Fibroblast of skin of left biceps (primary cell): Measurements from ENCODE around the gene LRRC8A.

Experiments
- DNase-seq, 2 experiments: peaks; one replicate each; pipeline ENCODE4 v3.0.0-alpha.2; 2013; ENCODE audit warnings: low read depth in 2 of 2

Gene LRRC8A

DNA sequence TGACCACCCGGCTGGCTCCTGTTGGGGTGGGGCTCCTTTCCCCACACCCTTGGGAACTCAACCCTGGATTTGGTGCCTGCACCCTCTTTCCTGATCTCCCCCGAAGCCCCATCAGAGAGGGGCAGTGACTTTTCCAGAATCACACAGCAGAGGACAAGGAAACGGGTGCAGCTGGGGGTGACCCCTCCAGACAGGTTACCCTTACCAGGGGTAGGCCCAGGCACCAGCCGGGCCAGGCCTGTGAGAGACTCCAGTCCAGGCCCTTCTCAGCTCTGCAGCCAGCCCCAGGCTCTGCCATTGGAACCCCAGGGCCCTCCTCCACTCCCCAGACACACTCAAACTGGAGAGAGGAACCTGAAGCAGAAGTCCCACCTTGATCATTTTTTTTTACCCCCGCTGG is 19.9 kb downstream of the LRRC8A start:
- no peak for DNase-seq

DNA sequence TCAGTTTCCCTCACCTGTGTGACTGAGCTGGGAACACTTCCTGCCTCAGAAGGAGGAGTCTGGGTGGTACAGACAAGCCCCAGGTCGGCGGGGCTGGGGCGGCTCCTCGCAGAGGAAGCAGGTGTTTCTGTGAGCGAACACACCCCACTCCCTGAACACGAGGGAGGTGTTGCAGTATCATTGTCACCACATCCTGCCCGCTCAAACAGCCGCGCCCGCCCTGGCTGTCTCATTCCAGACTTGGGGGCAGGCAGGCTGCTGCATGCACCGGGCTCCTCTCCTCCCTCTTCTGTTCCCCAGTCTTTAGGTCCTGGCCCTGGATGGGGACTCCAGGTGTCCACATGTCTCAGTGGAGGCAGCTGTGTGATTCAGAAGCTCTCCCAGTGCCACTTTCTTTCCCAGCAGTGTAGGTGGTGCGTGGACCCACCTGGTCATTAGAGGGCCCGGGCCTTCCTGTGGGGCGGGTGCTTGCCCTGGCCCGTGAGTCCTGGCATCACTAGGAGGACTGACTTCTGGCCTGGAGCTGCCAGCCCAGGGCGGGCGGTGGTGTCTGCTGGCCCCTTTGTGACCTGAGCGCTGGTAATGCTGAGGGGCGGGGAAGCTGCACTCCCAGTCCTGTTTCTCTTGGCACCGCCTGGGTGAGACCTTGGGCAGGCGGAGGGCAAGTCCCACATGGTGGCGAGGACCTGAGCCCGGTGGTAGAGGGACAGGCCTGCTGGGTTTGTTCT is 20.6 kb downstream of the LRRC8A start:
- DNase-seq, result no peak

DNA sequence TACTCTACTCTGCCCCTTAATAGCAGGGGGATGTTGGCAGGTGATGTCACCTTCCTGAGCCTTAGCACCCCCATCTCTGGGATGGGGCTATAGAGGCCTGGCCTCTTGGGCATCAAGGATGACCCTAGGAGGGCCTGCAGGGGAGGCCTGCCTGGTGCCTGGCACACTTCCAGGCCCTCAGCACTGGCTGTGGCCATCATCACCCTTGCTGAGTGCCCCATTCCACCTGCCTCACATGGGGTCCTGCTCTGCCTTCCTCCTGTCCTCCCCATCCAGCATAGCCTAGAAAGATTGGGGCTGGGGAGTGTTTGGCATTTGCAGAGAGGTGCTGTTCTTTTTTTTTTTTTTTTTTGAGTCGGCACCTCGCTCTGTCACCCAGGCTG is 21.1 kb downstream of the LRRC8A start:
- no peak for DNase-seq

DNA sequence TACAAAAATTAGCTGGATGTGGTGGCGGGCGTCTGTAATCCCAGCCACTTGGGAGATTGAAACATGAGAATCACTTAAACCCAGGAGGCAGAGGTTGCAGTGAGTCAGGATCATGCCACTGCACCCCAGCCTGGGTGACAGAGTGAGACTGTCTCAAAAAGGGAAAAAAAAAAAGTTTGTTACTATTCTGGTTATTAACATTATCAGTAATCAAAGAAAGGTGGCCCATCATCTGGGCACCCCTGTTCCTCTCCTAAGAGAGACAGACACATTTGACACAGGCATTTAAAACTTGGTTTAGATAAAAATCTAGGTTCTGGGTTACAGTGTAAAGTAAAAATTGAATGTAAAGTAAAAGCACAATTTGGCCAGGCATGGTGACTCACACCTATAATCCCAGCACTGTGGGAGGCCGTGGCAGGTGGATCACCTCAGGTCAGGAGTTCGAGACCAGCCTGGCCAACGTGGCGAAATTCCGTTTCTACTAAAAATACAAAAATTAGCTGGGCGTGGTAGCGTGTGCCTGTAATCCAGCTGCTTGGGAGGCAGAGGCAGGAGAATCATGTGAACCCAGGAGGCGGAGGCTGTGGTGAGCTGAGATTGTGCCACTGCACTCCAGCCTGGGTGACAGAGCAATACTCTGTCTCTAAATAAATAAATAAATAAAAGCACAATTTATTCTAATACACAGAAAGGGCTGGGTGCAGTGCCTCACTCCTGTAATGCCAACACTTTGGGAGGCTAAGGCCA is 22.1 kb downstream of the LRRC8A start:
- DNase-seq, result no peak

DNA sequence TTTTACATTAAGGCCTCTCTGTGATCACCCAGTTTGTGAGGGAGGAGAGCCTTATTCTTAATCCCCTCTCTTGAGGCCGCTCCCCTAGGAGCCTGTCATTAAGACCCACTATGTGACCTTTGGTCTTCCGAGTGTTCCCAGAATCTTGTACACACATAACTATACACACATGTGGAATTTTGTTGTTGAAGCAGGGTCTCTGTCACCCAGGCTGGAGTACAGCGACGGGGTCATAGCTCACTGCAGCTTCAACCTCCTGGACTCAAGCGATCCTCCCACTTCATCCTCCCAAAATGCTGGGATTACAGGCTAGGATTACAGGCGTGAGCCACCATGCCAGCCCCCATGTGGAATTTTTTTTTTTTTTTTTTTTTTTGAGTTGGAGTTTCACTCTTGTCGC is 24.0 kb downstream of the LRRC8A start:
- DNase-seq, result no peak

DNA sequence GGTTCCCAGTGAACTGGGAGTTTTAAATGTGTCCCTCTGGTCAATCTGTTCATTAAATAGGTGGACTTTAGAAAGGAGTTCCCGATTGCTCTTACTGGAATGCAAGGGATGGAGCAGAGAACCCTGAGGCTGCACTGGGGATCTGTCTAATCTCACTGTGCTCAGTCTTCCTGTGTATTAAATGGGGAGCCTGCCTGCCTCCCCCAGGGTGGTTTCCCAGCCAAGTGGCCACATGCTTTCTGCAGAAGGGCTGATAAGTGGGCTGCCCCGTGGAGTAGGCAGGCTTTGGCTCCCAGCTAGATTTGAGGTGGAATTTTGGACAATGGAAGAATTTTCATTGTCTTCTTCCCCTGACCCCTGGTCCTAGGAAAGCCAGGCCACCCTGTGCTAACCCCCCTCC is 24.8 kb downstream of the LRRC8A start:
- no peak for DNase-seq

DNA sequence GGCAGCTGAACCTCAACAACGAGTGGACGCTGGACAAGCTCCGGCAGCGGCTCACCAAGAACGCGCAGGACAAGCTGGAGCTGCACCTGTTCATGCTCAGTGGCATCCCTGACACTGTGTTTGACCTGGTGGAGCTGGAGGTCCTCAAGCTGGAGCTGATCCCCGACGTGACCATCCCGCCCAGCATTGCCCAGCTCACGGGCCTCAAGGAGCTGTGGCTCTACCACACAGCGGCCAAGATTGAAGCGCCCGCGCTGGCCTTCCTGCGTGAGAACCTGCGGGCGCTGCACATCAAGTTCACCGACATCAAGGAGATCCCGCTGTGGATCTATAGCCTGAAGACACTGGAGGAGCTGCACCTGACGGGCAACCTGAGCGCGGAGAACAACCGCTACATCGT is 26.4 kb downstream of the LRRC8A start:
- DNase-seq, result no peak

DNA sequence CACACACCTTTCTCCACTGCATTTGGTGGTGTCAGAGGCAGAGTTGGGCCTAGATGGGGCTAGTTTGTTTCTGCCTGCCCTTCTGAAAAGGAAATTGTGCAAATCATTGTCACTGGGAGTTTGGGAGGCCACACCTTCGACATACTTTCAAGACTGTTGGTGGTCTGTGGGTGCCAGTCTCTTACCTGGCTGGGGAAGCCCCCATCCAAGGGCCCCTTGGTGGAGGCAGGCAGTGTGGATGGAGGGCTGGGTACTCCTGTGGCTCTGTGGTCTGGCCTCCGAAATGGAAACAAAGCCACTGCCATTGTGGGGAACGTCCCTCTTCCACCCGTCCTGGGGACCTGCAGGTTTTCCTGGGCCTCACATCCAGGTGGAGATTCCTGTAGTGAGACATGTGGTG is 27.9 kb downstream of the LRRC8A start:
- no peak for DNase-seq

DNA sequence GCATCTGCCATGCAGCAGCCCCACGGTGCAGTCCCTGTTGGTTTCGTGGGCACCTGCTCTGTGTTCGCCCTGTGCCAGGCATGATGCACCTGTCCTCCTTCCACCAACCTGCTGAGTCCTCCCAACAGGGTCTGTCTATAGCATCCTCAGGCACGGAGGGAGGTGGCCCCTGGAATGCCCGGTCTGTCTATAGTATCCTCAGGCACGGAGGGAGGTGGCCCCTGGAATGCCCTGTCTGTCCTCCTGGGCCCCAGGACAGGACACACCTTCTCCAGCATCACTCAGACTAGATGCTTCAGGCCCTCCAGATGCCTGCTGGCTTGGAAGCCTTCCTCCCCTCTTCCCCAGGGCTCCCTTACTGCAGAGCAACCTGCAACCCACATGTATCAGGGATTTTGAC is 29.0 kb downstream of the LRRC8A start:
- no peak for DNase-seq

DNA sequence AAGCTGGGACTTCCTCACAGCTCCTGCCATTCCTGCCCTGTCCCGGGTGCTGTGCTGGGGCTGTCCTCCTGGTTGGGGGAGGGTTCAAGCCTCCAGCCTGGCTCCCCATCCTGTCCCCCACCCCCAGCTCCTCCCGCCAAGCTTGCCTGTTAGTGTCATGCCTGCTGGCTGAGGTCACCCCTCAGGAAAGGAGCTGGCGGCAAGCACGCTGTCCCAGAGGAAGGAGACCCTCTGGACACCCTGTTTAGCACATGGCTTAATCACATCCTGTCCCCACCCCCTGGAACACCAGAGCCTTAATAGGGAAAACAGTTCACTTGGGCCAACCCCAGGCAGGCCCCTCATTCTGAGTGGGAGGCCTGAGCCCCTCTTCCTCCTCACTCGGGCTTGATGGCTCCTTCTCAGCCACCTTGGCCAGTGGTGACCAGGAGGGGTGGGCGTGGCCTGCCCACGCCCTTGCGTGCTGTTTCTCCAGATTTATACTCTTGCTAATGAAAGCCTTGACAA is 29.6 kb downstream of the LRRC8A start:
- DNase-seq, result peak in 1 of 2 experiments; percentile 41

DNA sequence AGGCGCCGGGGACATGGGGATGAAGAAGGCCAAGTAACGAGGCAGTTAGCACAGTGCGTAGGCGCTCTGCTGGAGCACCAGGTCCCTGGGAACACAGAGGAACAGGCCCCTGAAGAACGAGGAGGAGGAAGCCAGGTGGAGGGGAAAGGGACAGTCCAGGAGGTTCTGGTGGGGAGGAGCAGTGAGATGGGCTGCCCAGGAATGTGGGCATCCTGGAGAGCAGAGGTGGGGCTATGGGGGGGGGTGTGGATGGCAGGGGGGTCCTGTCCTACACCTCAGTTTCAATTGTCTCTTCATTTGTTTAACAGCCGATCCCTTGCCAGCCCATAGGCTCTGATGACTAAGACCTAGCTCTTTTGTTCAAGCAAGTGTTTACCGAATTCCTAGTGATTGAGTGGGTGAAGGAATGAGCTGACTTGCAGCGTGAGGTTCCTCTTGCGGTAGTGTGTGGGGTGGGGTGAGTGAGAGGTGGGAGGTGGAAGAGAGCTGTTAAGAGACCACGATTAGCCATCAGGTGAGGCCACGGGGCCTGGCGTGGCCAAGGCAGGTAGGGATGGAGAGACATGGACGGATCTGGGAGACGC is 30.4 kb downstream of the LRRC8A start:
- peak; percentile 40 to 53 for DNase-seq

DNA sequence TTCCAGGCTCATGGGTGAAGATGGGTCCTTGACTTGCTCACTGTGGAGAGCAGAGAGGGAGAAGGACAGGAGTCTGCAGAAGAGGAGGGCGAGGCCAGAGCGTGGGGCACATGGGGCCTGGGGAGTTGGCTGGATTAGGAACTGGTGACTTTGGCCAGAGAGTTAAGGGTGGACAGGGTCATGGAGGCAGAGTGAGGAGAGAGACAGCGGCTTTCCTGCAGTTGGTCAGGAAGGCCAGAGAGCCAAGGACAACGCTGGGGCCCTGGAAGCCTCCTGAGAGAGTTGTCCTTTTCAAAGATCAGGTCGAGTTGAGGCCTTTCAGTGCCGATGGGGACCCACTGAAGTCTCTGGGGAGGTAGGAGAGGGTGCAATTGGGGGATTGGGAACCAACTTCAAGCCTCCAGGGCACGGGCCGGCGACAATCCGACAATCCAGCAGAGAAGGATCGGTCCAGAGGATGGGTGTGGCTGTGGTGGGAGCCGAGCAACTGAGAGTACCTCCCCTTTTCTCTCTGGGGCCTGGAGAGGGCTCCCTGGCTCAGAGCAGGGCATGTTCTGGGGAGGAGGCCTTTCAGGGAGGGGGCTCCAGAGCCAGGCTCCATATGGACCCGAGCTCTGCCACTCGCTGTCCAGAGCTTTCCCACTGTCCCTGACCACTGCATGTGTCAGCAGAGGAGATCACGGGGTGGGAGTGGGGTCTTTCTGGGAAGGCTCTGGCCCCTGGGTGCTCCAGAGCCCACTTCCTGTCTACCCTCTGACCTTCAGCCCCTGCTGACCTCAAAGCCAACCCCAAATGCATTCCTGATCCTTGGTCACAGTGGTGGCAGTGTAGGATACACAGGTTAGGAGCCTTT is 31.3 kb downstream of the LRRC8A start:
- DNase-seq, result no peak

DNA sequence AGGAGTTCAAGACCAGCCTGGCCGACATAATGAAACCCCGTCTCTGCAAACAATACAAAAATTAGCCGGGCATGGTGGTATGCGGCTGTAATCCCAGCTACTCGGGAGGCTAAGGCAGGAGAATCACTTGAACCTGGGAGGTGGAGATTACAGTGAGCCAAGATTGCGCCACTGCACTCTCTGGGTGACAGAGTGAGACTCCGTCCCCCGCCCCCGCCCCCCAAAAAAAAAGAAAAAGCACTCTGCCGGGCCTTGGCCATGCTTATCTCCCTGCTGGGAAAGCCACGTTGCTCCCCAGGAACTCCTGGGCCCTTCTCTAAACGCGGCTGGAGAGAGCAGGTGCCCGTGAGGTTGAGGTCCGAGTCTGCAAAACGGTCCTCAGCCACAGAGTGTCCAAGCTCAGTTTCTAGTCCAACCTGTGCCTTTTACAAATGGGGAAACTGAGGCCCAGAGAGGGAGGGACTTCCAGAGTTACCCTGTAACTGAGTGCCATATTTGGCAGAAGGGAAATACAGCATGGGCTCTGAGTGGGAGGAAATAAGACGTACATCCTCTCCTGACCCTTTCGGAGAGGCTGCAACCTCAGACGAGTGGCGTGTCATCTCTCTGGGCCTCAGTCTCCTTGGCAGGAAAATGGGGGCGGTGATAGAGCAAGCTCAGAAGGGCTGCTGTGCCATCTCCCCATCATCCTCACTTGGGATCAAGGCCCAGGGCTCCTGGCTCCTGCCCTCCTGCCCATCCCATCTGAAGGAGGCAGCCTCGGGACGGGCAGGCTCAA is 32.3 kb downstream of the LRRC8A start:
- no peak for DNase-seq

DNA sequence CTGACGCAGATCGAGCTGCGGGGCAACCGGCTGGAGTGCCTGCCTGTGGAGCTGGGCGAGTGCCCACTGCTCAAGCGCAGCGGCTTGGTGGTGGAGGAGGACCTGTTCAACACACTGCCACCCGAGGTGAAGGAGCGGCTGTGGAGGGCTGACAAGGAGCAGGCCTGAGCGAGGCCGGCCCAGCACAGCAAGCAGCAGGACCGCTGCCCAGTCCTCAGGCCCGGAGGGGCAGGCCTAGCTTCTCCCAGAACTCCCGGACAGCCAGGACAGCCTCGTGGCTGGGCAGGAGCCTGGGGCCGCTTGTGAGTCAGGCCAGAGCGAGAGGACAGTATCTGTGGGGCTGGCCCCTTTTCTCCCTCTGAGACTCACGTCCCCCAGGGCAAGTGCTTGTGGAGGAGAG is 34.3 kb downstream of the LRRC8A start:
- no peak for DNase-seq

DNA sequence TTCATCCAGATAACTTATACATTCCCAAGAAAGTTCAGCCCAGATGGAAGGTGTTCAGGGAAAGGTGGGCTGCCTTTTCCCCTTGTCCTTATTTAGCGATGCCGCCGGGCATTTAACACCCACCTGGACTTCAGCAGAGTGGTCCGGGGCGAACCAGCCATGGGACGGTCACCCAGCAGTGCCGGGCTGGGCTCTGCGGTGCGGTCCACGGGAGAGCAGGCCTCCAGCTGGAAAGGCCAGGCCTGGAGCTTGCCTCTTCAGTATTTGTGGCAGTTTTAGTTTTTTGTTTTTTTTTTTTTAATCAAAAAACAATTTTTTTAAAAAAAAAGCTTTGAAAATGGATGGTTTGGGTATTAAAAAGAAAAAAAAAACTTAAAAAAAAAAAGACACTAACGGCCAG is 34.8 kb downstream of the LRRC8A start:
- DNase-seq, result no peak

DNA sequence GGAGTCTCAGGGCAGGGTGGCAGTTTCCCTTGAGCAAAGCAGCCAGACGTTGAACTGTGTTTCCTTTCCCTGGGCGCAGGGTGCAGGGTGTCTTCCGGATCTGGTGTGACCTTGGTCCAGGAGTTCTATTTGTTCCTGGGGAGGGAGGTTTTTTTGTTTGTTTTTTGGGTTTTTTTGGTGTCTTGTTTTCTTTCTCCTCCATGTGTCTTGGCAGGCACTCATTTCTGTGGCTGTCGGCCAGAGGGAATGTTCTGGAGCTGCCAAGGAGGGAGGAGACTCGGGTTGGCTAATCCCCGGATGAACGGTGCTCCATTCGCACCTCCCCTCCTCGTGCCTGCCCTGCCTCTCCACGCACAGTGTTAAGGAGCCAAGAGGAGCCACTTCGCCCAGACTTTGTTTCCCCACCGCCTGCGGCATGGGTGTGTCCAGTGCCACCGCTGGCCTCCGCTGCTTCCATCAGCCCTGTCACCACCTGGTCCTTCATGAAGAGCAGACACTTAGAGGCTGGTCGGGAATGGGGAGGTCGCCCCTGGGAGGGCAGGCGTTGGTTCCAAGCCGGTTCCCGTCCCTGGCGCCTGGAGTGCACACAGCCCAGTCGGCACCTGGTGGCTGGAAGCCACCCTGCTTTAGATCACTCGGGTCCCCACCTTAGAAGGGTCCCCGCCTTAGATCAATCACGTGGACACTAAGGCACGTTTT is 35.4 kb downstream of the LRRC8A start:
- peak in 1 of 2 experiments; percentile 43 for DNase-seq

DNA sequence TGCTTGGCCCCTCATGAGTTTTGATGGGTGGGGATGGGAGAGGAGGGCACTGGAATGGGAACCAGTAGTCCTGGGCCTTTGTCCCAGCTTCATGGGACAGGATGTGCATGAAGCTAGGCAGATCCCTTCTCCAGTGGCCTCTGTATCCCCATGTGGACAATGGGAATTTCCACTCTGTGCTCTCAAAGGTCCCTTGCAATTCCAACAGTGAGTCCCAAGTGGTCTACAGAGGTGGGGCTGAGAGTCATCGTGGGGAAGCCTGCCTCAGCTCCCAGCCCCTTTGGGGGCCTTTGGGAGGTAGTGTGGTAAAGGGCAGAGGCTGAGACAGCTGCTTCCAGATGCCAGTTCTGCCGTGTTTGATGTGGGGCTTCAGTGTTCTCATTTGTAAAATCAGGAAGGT is 37.0 kb downstream of the LRRC8A start:
- DNase-seq, result no peak

DNA sequence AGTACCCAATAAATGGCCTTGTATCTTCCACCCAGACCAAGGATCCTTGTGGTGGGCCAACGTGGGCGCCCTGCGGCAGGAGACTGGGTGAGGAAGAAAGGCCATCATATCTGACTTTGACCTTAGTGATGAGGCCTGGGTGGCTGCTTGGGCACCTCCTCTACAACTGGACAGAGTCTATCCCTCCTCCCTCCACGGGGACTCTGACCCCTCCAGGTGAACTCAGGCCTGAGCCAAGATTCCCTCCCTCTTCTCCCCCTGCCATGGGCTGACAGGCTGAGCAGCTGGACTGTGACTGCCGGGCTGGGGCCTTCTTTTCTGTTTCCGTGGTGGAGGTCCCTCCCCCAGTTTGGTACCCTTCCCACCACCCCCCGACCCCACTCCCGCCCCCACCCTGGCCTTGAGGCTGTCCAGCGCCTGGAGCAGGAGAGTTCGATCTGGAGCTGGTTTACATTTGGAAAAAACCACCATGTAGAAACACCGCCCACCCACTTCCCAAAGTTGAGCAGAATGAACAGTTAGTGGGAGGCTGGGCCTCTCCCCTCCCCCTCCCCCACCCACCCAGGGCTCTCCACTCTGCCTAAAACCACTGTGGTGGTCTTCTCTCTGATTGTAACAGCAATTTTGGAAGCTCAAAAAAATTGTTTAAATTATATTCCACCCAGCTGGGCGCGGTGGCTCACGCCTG is 37.6 kb downstream of the LRRC8A start:
- no peak for DNase-seq

DNA sequence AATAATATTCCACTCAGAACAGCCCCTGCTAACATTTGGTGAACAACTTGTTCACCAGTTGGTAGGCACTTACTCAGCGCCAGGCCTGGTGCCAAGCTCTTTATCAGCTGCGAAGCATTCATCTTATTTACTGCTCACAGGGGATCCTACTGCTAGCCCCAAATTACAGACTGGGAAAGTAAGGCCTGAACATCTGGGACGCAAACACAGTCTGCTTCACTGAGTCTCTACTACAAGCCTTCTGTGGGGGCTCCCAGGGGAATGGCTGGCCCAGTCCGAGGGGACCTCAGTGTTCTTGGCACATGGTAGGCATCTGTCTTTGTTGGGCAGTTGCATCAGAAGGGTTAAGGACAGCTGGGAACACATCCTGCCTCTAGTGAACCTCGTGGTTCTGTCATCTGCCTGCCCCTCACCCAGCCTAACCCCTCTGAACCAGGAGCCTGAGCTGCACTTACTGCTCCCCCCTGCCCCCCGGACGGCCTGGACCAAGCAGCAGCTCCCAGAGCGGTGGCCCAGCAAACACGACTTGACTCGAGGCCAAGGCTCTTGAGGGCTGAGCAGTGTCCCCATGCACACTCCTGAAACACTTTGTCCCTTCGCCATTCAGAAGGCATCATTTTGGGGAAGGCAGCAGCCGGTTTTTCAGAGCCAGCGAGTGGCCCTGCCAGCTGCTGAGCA is 38.6 kb downstream of the LRRC8A start, which contains the start of gene PHYHD1:
TSS of gene PHYHD1 (plus strand) at position 602 of the 678 bp plus-strand sequence. CDS start 1,342 bp downstream, outside the sequence.
- DNase-seq, result no peak
